ENCODE results near the gene GABARAPL1. TPM values are rescaled to one million over a fixed set of nuclear protein-coding genes. Genes with fewer than 3 reads are reported as not detected.
"Not testable (repeated sequence)": the region's sequence is repeated elsewhere in the genome, so short reads cannot be mapped to it uniquely, and the experiment has no call there.

GABARAPL1 gene
- total and polyA plus RNA-seq, 10 of the 15 experiments (the other 5 are each of a cell fraction or from before 2014, with no cell fraction given): 0.42 to 3.7 (median 1.4) TPM

DNA sequence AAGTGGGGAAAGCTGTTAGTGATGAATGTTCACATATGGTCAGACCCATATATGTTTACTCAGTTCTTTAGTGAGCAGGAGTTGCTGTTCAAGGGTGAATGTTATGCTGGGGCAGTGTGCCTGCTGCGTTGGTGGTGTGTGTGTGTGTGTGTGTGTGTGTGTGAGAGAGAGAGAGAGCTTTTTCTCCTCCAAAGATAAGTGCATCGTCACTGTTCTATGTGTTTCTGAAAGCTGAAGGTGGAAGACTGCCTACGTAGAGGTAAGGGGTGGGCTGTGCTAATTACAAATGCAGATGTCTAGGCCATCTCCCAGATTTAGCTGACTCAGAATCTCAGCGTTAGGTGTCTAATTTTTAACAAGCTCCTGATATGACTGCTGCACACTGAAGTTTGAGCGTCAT lies 10.5 kb downstream of the GABARAPL1 start (continued):
- TF ChIP-seq E2F4 (IDR thresholded peaks at IDR 0.05; ENCODE audit: low read depth, low read length) (no peak), SIN3A (IDR thresholded peaks at IDR 0.05; ENCODE audit: low read depth, low read length) (no peak), JUNB (IDR thresholded peaks at IDR 0.05) (no peak)

- ATAC-seq; intact Hi-C loops (cut with micrococcal nuclease; ENCODE audit: unreplicated experiment); H3K79me2 ChIP-seq (ENCODE audit: control insufficient read depth, insufficient read depth, low read length); H2AFZ ChIP-seq (ENCODE audit: control insufficient read depth, low read depth, low read length); H3K36me3 ChIP-seq (ENCODE audit: control insufficient read depth in 2 of 2, insufficient read depth in 2 of 2, low read length in 1 of 2); POLR2A ChIA-PET; in situ Hi-C loops (cut with MboI); H3K4me3 ChIP-seq; DNase-seq (ENCODE audit: low read depth, low spot score); H3K4me1 ChIP-seq (ENCODE audit: control insufficient read depth, insufficient read depth, low read length); H4K20me1 ChIP-seq (ENCODE audit: control insufficient read depth, insufficient read depth); CTCF ChIA-PET; BruUV-seq (replicated peaks); H3K9ac ChIP-seq (ENCODE audit: control insufficient read depth, insufficient read depth, low read length); FAIRE-seq; H3K9me3 ChIP-seq (replicated peaks; ENCODE audit: control insufficient read depth, insufficient read depth, low read length); H3K4me2 ChIP-seq (ENCODE audit: control insufficient read depth, insufficient read depth); H3K27ac ChIP-seq (ENCODE audit: control insufficient read depth, insufficient read depth); H3K27me3 ChIP-seq (replicated peaks in 1 of 2; ENCODE audit: control insufficient read depth in 2 of 2, insufficient read depth in 2 of 2, low read length in 1 of 2); RAD21 ChIA-PET (ENCODE audit: unreplicated experiment): not testable (repeated sequence)
- SMC1A ChIA-PET (ENCODE audit: uncharacterized antibody, unreplicated experiment): interaction anchor here (1.0 kb wide), 1 partner anchor 15 kb away, joined by 4 read pairs; no protein-coding TSS in a partner anchor
- 90% methylated on average over 11 of the region's 26 CpGs for WGBS (ENCODE audit: insufficient coverage, insufficient replicate concordance, low lambda C conversion rate, missing lambda C conversion rate)
These were observed 12.7 kb downstream of the GABARAPL1 start for GRCh38 chr12:10225426-10225825.

GRCh38 chr12:10226086-10226485 lies 13.4 kb downstream of the GABARAPL1 start:
- Histone ChIP-seq H3K27ac (ENCODE audit: control insufficient read depth, insufficient read depth) (no peak overlapping the region), H3K4me2 (ENCODE audit: control insufficient read depth, insufficient read depth) (no peak overlapping the region), H2AFZ (ENCODE audit: control insufficient read depth, low read depth, low read length) (no peak overlapping the region), H3K4me1 (ENCODE audit: control insufficient read depth, insufficient read depth, low read length) (0 out of 2 replicates have a peak, but pooled peaks cover 2% of the 10 kb centered on the region), H3K4me3 (no peak overlapping the region), H4K20me1 (ENCODE audit: control insufficient read depth, insufficient read depth) (no peaks in the 10 kb centered on the region), H3K9ac (ENCODE audit: control insufficient read depth, insufficient read depth, low read length) (no peak overlapping the region), H3K9me3 (replicated peaks; ENCODE audit: control insufficient read depth, insufficient read depth, low read length) (no peaks in the 10 kb centered on the region), H3K27me3 (replicated peaks in 1 of 2; ENCODE audit: control insufficient read depth in 2 of 2, insufficient read depth in 2 of 2, low read length in 1 of 2) (no peaks in the 10 kb centered on the region), H3K79me2 (ENCODE audit: control insufficient read depth, insufficient read depth, low read length) (no peaks in the 10 kb centered on the region), H3K36me3 (ENCODE audit: control insufficient read depth in 2 of 2, insufficient read depth in 2 of 2, low read length in 1 of 2) (no peaks in the 10 kb centered on the region)
- WGBS (ENCODE audit: insufficient coverage, insufficient replicate concordance, low lambda C conversion rate, missing lambda C conversion rate): 89% methylated on average over 6 of the region's 6 CpGs
- CTCF ChIA-PET: no interaction called here
- intact Hi-C loops (cut with micrococcal nuclease; ENCODE audit: unreplicated experiment) (no loop called here), in situ Hi-C loops (cut with MboI) (no loop called here)
- SMC1A ChIA-PET (ENCODE audit: uncharacterized antibody, unreplicated experiment): interaction anchor here (1.0 kb wide), 1 partner anchor 15 kb away, joined by 4 read pairs; no protein-coding TSS in a partner anchor
- RAD21 ChIA-PET (ENCODE audit: unreplicated experiment): no interaction called here
- no TSS peak for BruUV-seq (replicated peaks)
- FAIRE-seq (no peak), ATAC-seq (no peak), DNase-seq (ENCODE audit: low read depth, low spot score) (no peak)
- POLR2A ChIA-PET: no interaction called here
- TF ChIP-seq MEF2A (IDR thresholded peaks at IDR 0.05; ENCODE audit: insufficient read depth, low read depth, low read length) (no peak), MXI1 (IDR thresholded peaks at IDR 0.05; ENCODE audit: low read depth, low read length) (no peak), TCF3 (IDR thresholded peaks at IDR 0.05; ENCODE audit: borderline replicate concordance, insufficient read depth, low read depth, low read length) (no peak), SIN3A (IDR thresholded peaks at IDR 0.05; ENCODE audit: low read depth, low read length) (no peak), CREM (IDR thresholded peaks at IDR 0.05; ENCODE audit: low read depth) (no peak), EZH2 (IDR thresholded peaks at IDR 0.05; ENCODE audit: borderline replicate concordance, control insufficient read depth, low read depth, low read length) (no peak)
- TF ChIP-seq, protein P1, sequence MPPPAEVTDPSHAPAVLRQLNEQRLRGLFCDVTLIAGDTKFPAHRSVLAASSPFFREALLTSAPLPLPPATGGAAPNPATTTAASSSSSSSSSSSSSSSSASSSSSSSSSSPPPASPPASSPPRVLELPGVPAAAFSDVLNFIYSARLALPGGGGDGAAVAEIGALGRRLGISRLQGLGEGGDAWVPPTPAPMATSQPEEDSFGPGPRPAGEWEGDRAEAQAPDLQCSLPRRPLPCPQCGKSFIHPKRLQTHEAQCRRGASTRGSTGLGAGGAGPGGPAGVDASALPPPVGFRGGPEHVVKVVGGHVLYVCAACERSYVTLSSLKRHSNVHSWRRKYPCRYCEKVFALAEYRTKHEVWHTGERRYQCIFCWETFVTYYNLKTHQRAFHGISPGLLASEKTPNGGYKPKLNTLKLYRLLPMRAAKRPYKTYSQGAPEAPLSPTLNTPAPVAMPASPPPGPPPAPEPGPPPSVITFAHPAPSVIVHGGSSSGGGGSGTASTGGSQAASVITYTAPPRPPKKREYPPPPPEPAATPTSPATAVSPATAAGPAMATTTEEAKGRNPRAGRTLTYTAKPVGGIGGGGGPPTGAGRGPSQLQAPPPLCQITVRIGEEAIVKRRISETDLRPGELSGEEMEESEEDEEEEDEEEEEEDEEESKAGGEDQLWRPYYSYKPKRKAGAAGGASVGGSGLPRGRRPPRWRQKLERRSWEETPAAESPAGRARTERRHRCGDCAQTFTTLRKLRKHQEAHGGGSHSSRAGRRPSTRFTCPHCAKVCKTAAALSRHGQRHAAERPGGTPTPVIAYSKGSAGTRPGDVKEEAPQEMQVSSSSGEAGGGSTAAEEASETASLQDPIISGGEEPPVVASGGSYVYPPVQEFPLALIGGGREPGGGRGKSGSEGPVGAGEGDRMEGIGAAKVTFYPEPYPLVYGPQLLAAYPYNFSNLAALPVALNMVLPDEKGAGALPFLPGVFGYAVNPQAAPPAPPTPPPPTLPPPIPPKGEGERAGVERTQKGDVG (CRISPR knock-in tag; IDR thresholded peaks at IDR 0.05): no peak
- TF ChIP-seq, protein P2, sequence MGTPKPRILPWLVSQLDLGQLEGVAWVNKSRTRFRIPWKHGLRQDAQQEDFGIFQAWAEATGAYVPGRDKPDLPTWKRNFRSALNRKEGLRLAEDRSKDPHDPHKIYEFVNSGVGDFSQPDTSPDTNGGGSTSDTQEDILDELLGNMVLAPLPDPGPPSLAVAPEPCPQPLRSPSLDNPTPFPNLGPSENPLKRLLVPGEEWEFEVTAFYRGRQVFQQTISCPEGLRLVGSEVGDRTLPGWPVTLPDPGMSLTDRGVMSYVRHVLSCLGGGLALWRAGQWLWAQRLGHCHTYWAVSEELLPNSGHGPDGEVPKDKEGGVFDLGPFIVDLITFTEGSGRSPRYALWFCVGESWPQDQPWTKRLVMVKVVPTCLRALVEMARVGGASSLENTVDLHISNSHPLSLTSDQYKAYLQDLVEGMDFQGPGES (IDR thresholded peaks at IDR 0.05): no peak

All from GM12878 (cell line).